Measurements from ENCODE around the gene TASOR2. TPM values are rescaled to one million over a fixed set of nuclear protein-coding genes. Genes with fewer than 3 reads are reported as not detected.

The TASOR2 gene
- total RNA-seq, 1 donor from 2014 or later: 62.6 TPM

- H3K36me3 Mint-ChIP-seq (ENCODE audit: low read depth): peaks cover under 1% of the 10 kb centered on the region
- H3K4me1 Mint-ChIP-seq (ENCODE audit: low read depth): peaks cover 10% of the 10 kb centered on the region
- H3K9me3 Mint-ChIP-seq (ENCODE audit: low read depth): peaks cover under 1% of the 10 kb centered on the region
- TF ChIP-seq CTCF (IDR thresholded peaks at IDR 0.05): no peak
- peak overlapping the region; percentile 85 for H3K4me3 Mint-ChIP-seq (ENCODE audit: unreplicated experiment)
- H3K27ac Mint-ChIP-seq (ENCODE audit: unreplicated experiment): peak overlapping the region; percentile 61
- DNase-seq (ENCODE audit: low spot score): no peak
- H3K27me3 Mint-ChIP-seq (ENCODE audit: low read depth): no peaks in the 10 kb centered on the region
Observed at GRCh38 chr10:5666841-5667630, 17.6 kb upstream of the TASOR2 start.

GRCh38 chr10:5668429-5668828, 16.2 kb upstream of the TASOR2 start:
- DNase-seq (ENCODE audit: low spot score): no peak
- TF ChIP-seq CTCF (IDR thresholded peaks at IDR 0.05): no peak
- no peaks in the 10 kb centered on the region for H3K27me3 Mint-ChIP-seq (ENCODE audit: low read depth)
- H3K4me3 Mint-ChIP-seq (ENCODE audit: unreplicated experiment): no peak overlapping the region
- no peak overlapping the region for H3K27ac Mint-ChIP-seq (ENCODE audit: unreplicated experiment)
- peaks cover 8% of the 10 kb centered on the region for H3K9me3 Mint-ChIP-seq (ENCODE audit: low read depth)
- H3K36me3 Mint-ChIP-seq (ENCODE audit: low read depth): peaks cover 1% of the 10 kb centered on the region
- H3K4me1 Mint-ChIP-seq (ENCODE audit: low read depth): peaks cover 10% of the 10 kb centered on the region

- no peak for TF ChIP-seq CTCF (IDR thresholded peaks at IDR 0.05)
- Mint-ChIP-seq H3K4me1 (ENCODE audit: low read depth) (peaks cover 10% of the 10 kb centered on the region), H3K27me3 (ENCODE audit: low read depth) (no peaks in the 10 kb centered on the region), H3K9me3 (ENCODE audit: low read depth) (peaks cover 16% of the 10 kb centered on the region), H3K27ac (ENCODE audit: unreplicated experiment) (no peak overlapping the region), H3K36me3 (ENCODE audit: low read depth) (peaks cover 1% of the 10 kb centered on the region), H3K4me3 (ENCODE audit: unreplicated experiment) (no peak overlapping the region)
- no peak for DNase-seq (ENCODE audit: low spot score)
Observed at GRCh38 chr10:5669604-5670003, 15.0 kb upstream of the TASOR2 start.

- Mint-ChIP-seq H3K36me3 (ENCODE audit: low read depth) (peaks cover 1% of the 10 kb centered on the region), H3K27me3 (ENCODE audit: low read depth) (no peaks in the 10 kb centered on the region), H3K4me3 (ENCODE audit: unreplicated experiment) (no peak overlapping the region), H3K9me3 (ENCODE audit: low read depth) (peaks cover 17% of the 10 kb centered on the region), H3K4me1 (ENCODE audit: low read depth) (peaks cover 6% of the 10 kb centered on the region), H3K27ac (ENCODE audit: unreplicated experiment) (no peak overlapping the region)
- no peak for TF ChIP-seq CTCF (IDR thresholded peaks at IDR 0.05)
- DNase-seq (ENCODE audit: low spot score): no peak
Observed at GRCh38 chr10:5670662-5671375, 13.8 kb upstream of the TASOR2 start.

GRCh38 chr10:5678397-5679036, 6.1 kb upstream of the TASOR2 start:
- H3K4me1 Mint-ChIP-seq (ENCODE audit: low read depth): no peaks in the 10 kb centered on the region
- no peak for TF ChIP-seq CTCF (IDR thresholded peaks at IDR 0.05)
- peaks cover 8% of the 10 kb centered on the region for H3K9me3 Mint-ChIP-seq (ENCODE audit: low read depth)
- H3K27me3 Mint-ChIP-seq (ENCODE audit: low read depth): peaks cover 9% of the 10 kb centered on the region
- no peaks in the 10 kb centered on the region for H3K36me3 Mint-ChIP-seq (ENCODE audit: low read depth)
- no peak overlapping the region for H3K4me3 Mint-ChIP-seq (ENCODE audit: unreplicated experiment)
- no peak overlapping the region for H3K27ac Mint-ChIP-seq (ENCODE audit: unreplicated experiment)
- no peak for DNase-seq (ENCODE audit: low spot score)
